ENCODE data around the gene LAMTOR1. TPM values are rescaled to one million over a fixed set of nuclear protein-coding genes. Genes with fewer than 3 reads are reported as not detected.

Gene LAMTOR1
- total RNA-seq, 1 experiment from 2014 or later: 96.3 TPM

- Histone ChIP-seq H2BK20ac (ENCODE audit: low read depth, low read length, poor library complexity, severe bottlenecking) (no peak overlapping the region), H3K79me1 (ENCODE audit: insufficient read depth, low read depth, low read length, poor library complexity, severe bottlenecking) (no peaks in the 10 kb centered on the region), H2AK5ac (ENCODE audit: insufficient read length, low read length) (no peak overlapping the region), H3K4ac (ENCODE audit: low read depth, low read length) (no peak overlapping the region), H3K9ac (ENCODE audit: extremely low read depth, insufficient read length, low read length) (no peak overlapping the region), H3K27ac (ENCODE audit: insufficient read length, low read depth, low read length) (no peak overlapping the region), H2BK15ac (ENCODE audit: low read depth, low read length) (no peak overlapping the region), H2BK120ac (ENCODE audit: low read depth, low read length, poor library complexity, severe bottlenecking) (no peak overlapping the region), H3K23me2 (ENCODE audit: insufficient read length, low read depth, low read length, poor library complexity, severe bottlenecking) (no peaks in the 10 kb centered on the region), H4K91ac (ENCODE audit: insufficient read length, low read depth, low read length) (no peak overlapping the region), H3K4me1 (ENCODE audit: insufficient read depth, low read length) (no peaks in the 10 kb centered on the region), H4K8ac (replicated peaks; ENCODE audit: insufficient read length, low read depth, low read length) (no peak overlapping the region), H4K5ac (ENCODE audit: insufficient read length, low read depth, low read length) (no peak overlapping the region), H3K4me2 (ENCODE audit: insufficient read depth, insufficient read length, low read length) (no peak overlapping the region), H3K18ac (ENCODE audit: insufficient read length, low read depth, low read length) (no peak overlapping the region), H3K14ac (ENCODE audit: insufficient read depth, low read length) (no peak overlapping the region), H3K79me2 (ENCODE audit: insufficient read depth, low read length) (no peaks in the 10 kb centered on the region), H4K20me1 (ENCODE audit: control insufficient read depth, insufficient read depth, insufficient read length) (no peaks in the 10 kb centered on the region), H3K27me3 (ENCODE audit: insufficient read depth, low read length) (no peaks in the 10 kb centered on the region; the same call in 1 of the 2 replicates), H2AFZ (ENCODE audit: low read length) (no peak overlapping the region), H2BK5ac (ENCODE audit: insufficient read length, low read length) (no peak overlapping the region), H2BK12ac (ENCODE audit: insufficient read length, low read depth, low read length) (no peak overlapping the region), H3T11ph (ENCODE audit: low read length) (no peak overlapping the region), H3K9me3 (ENCODE audit: control insufficient read depth, low read depth, low read length) (no peaks in the 10 kb centered on the region), H3K23ac (ENCODE audit: insufficient read length, low read depth, low read length) (no peak overlapping the region), H3K56ac (ENCODE audit: insufficient read length, low read depth, low read length) (no peak overlapping the region)
- Mint-ChIP-seq H3K36me3 (ENCODE audit: insufficient read depth in 1 of 3, low read depth in 3 of 3) (no peaks in the 10 kb centered on the region), H3K9me3 (peaks cover 0 to 3% of the 10 kb centered on the region in 2 experiments; a peak in 3 of 5 replicates), H3K27me3 (ENCODE audit: low read depth) (peaks cover 61% of the 10 kb centered on the region), H3K27ac (no peak overlapping the region), H3K4me1 (no peaks in the 10 kb centered on the region), H3K4me3 (no peak overlapping the region)
- no CpG with 5 or more reads among the region's 6 CpGs for WGBS (ENCODE audit: extremely low coverage, insufficient read length, low lambda C conversion rate)
- DNase-seq: no peak
- TF ChIP-seq CTCF (conservative IDR thresholded peaks at IDR 0.05): no peak
Observed at GRCh38 chr11:72119198-72119597, 16.1 kb upstream of the LAMTOR1 start.

All from H9 (cell line).